CD4-positive, alpha-beta memory T cell (primary cell): ENCODE results near the gene DLGAP3. TPM values are rescaled to one million over a fixed set of nuclear protein-coding genes. Genes with fewer than 3 reads are reported as not detected.

Experiments
- CTCF ChIA-PET: fragments of 350-600 bp; sonication (Branson Sonifier 250); formaldehyde crosslinking; loops from one replicate; lab custom pipeline; 2021; ENCODE audit warnings: inconsistent platforms; ENCODE audit not compliant: partially characterized antibody; lab: Charles Lee
- POLR2A ChIA-PET: fragments of 350-600 bp; sonication (Branson Sonifier 250); formaldehyde crosslinking; loops from one replicate; lab custom pipeline; 2021; ENCODE audit not compliant: partially characterized antibody; lab: Charles Lee
- DNase-seq, 5 donors: peaks; one replicate each; pipeline versions ENCODE4 v3.0.0 to v3.0.0-alpha.2; 2020 to 2022; ENCODE audit warnings: mixed read lengths in 1 of 5
- H3K27ac ChIP-seq: one replicate; pipeline ENCODE4 v1.7.0; 2013; ENCODE audit warnings: low read depth, low read length
- H3K27me3 ChIP-seq: 2 replicates; pipeline ENCODE4 v1.7.0; 2013; ENCODE audit warnings: mild to moderate bottlenecking, low read length, moderate library complexity; ENCODE audit not compliant: insufficient read depth
- H3K36me3 ChIP-seq: 2 replicates; pipeline ENCODE4 v1.7.0; 2013; ENCODE audit warnings: mild to moderate bottlenecking, low read length, moderate library complexity; ENCODE audit not compliant: insufficient read depth
- H3K4me1 ChIP-seq: 2 replicates; pipeline ENCODE4 v1.7.0; 2013; ENCODE audit warnings: mild to moderate bottlenecking, low read length, moderate library complexity; ENCODE audit not compliant: insufficient read depth
- H3K4me3 ChIP-seq, 2 donors: one replicate each; pipeline ENCODE4 v1.7.0; 2013; ENCODE audit warnings: low read length in 2 of 2, mild to moderate bottlenecking in 1 of 2
- H3K9me3 ChIP-seq, 2 donors: one replicate each; pipeline ENCODE4 v1.7.0; 2013; ENCODE audit warnings: low read length in 2 of 2, control low read depth in 1 of 2; ENCODE audit not compliant: control insufficient read depth in 1 of 2
- H3K27ac Mint-ChIP-seq, 7 donors: one replicate each; pipeline ENCODE4 v1.8.0; 2020 to 2021; ENCODE audit warnings: mixed read lengths in 7 of 7, mild to moderate bottlenecking in 6 of 7, inconsistent platforms in 3 of 7, moderate library complexity in 3 of 7
- H3K27me3 Mint-ChIP-seq, 2 donors: one replicate each; pipeline ENCODE4 v1.8.0; 2020 to 2021; ENCODE audit warnings: mixed read lengths in 2 of 2
- H3K36me3 Mint-ChIP-seq, 2 donors: one replicate each; pipeline ENCODE4 v1.8.0; 2020 to 2021; ENCODE audit warnings: mixed read lengths in 2 of 2, inconsistent platforms in 1 of 2, mild to moderate bottlenecking in 1 of 2
- H3K4me1 Mint-ChIP-seq, 4 donors: one replicate each; pipeline ENCODE4 v1.8.0; 2020 to 2021; ENCODE audit warnings: mixed read lengths in 4 of 4, mild to moderate bottlenecking in 1 of 4
- H3K4me3 Mint-ChIP-seq, 8 donors: one replicate each; pipeline ENCODE4 v1.8.0; 2020 to 2021; ENCODE audit warnings: mixed read lengths in 8 of 8, mild to moderate bottlenecking in 7 of 8, moderate library complexity in 6 of 8, inconsistent platforms in 3 of 8
- H3K9me3 Mint-ChIP-seq, 8 donors: one replicate each; pipeline ENCODE4 v1.8.0; 2020 to 2021; ENCODE audit warnings: mixed read lengths in 8 of 8, mild to moderate bottlenecking in 5 of 8, inconsistent platforms in 3 of 8, moderate library complexity in 1 of 8
- intact Hi-C: fragments of 100-400 bp; cut with micrococcal nuclease; formaldehyde crosslinking; loops from one replicate; pipeline ENCODE4 v1.15.1; 2023
- polyA plus RNA-seq, 2 donors: library from polyadenylated mRNA; unstranded; fragments of 300-500 nt; fragmentation: Illumina TruSeq; gene quantifications; one replicate each; pipeline ENCODE4 v1.2.3, GENCODE V29; 2021
- total RNA-seq, 2 experiments: library from RNA; stranded (reverse); gene quantifications; one replicate each; pipeline ENCODE4 v1.2.3, GENCODE V29; 2021

DLGAP3 gene
- total and polyA plus RNA-seq, 4 experiments from 2014 or later, result 0.08 to 1.5 (median 0.82) TPM

DNA sequence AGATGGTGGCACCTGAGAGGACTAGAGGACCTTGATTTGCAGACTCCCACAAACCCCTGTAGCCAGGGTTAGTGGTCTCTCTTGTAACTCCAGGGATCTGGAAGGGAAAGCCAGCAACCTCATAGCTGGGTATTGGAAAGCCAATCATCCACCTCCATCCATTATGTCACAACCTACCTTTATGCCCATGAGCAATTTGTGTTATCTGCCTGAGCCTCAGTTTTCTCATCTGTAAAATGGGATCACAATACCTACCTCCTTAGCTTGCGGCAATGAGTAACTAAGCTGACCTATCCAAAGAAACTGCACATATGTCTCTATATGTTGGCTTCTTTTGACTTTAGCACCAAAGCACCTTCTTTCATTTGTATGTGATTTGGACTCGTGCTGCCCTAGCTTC lies 14.5 kb downstream of the DLGAP3 start:
- Histone ChIP-seq H3K9me3 (no peaks in the 10 kb centered on the region), H3K4me3 (no peak overlapping the region), H3K27ac (no peak overlapping the region), H3K4me1 (peaks cover 7% of the 10 kb centered on the region), H3K36me3 (no peaks in the 10 kb centered on the region), H3K27me3 (peaks cover under 1% of the 10 kb centered on the region)
- H3K9me3 Mint-ChIP-seq, result no peaks in the 10 kb centered on the region
- no peaks in the 10 kb centered on the region for H3K36me3 Mint-ChIP-seq
- H3K4me3 Mint-ChIP-seq, result no peak overlapping the region
- peaks cover 9 to 18% of the 10 kb centered on the region in 2 donors for H3K27me3 Mint-ChIP-seq
- H3K27ac Mint-ChIP-seq, result no peak overlapping the region
- ChIA-PET CTCF (no interaction called here), POLR2A (no interaction called here)
- H3K4me1 Mint-ChIP-seq, result peaks cover 0 to 7% (median under 1%) of the 10 kb centered on the region in 4 donors
- no peak for DNase-seq
- intact Hi-C loops, result no loop called here

DNA sequence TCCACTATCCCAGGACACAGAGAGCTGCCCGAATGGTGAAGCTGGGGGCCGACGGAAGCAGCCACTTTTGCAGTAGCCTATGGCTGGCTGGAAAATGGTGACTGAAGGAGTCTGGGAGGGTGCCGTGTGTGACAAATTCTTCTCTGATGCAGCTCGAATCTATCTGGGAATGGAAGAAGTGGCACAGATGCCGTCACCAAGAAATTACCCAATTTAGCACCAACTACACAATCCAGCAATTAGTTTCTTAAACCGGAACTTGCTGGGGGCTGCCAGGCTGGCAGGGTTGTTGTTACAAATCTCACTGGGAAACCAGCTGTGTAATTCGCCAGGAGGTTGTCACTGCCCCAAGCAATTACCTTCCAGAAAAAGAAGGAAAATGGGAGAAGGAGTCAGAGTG lies 18.0 kb downstream of the DLGAP3 start:
- H3K36me3 Mint-ChIP-seq, result no peaks in the 10 kb centered on the region
- POLR2A ChIA-PET, result no interaction called here

DNA sequence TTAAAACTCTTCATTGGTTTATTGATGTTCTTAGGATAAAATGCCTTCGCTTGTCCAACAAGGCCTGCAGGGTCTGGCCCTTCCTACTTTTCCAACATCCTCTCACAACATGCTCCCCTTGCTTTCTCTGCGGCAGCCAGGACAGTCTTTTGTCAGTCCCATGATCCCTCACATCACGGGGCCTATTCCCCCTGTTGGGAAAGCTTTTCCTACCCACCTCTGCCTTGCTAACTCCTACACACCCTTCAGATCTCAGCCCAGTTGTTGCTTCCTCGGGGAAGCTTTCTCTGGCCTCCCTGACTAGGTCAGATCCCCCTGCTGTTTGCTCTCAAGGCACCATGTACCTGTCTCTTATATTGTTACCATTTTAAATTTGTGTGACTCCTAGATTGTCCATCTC lies 19.0 kb downstream of the DLGAP3 start:
- no peaks in the 10 kb centered on the region for H3K27me3 ChIP-seq
- H3K4me3 ChIP-seq, result no peak overlapping the region
- POLR2A ChIA-PET, result no interaction called here
- Mint-ChIP-seq H3K4me3 (no peak overlapping the region), H3K36me3 (no peaks in the 10 kb centered on the region), H3K27ac (peak overlapping the region in 1 of 7 donors; percentile 44), H3K9me3 (peaks cover 0 to 2% (median 0%) of the 10 kb centered on the region in 8 donors), H3K27me3 (peaks cover 5 to 19% of the 10 kb centered on the region in 2 donors), H3K4me1 (no peaks in the 10 kb centered on the region)
- no peaks in the 10 kb centered on the region for H3K36me3 ChIP-seq
- no peaks in the 10 kb centered on the region for H3K9me3 ChIP-seq
- intact Hi-C loops, result no loop called here
- H3K4me1 ChIP-seq, result no peaks in the 10 kb centered on the region
- CTCF ChIA-PET, result no interaction called here
- DNase-seq, result no peak
- no peak overlapping the region for H3K27ac ChIP-seq

More for the DNA sequence above, 18.0 kb downstream of the DLGAP3 start:
- no peaks in the 10 kb centered on the region for H3K36me3 ChIP-seq
- CTCF ChIA-PET, result no interaction called here
- no peaks in the 10 kb centered on the region for H3K27me3 ChIP-seq
- H3K4me3 ChIP-seq, result no peak overlapping the region
- no peaks in the 10 kb centered on the region for H3K4me1 ChIP-seq
- peaks cover 4 to 22% of the 10 kb centered on the region in 2 donors for H3K27me3 Mint-ChIP-seq
- H3K27ac Mint-ChIP-seq, result no peak overlapping the region
- H3K27ac ChIP-seq, result no peak overlapping the region
- H3K9me3 ChIP-seq, result no peaks in the 10 kb centered on the region
- no peaks in the 10 kb centered on the region for H3K4me1 Mint-ChIP-seq
- no peak overlapping the region for H3K4me3 Mint-ChIP-seq
- intact Hi-C loops, result no loop called here
- no peak for DNase-seq
- peaks cover 0 to 2% (median 0%) of the 10 kb centered on the region in 8 donors for H3K9me3 Mint-ChIP-seq

DNA sequence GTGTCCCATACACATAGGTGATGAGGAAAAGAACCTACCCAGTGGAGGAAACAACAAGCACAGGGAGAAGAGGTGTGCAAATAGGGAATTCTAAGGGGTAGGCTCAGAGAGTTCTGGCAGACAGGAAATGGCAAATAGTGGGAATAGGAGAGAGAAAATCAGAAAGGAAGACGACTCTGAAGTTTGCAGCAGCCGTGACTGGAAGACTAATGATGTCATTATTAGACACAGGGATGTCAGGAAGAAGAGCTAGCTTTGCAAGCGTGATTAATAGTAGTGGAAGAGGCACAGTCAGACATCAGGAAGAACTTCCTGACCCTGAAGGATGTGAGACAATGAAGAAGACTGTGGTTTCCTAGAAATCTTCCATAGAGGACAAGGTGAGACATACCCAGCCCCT lies 21.1 kb downstream of the DLGAP3 start:
- ChIA-PET POLR2A (no interaction called here), CTCF (no interaction called here)
- Mint-ChIP-seq H3K27ac (no peak overlapping the region), H3K36me3 (no peaks in the 10 kb centered on the region), H3K27me3 (peaks cover 5 to 15% of the 10 kb centered on the region in 2 donors), H3K4me3 (no peak overlapping the region), H3K4me1 (no peaks in the 10 kb centered on the region), H3K9me3 (peaks cover 0 to 2% (median 0%) of the 10 kb centered on the region in 8 donors)
- no peak for DNase-seq
- Histone ChIP-seq H3K27ac (no peak overlapping the region), H3K36me3 (no peaks in the 10 kb centered on the region), H3K4me3 (no peak overlapping the region), H3K9me3 (no peaks in the 10 kb centered on the region), H3K4me1 (no peaks in the 10 kb centered on the region), H3K27me3 (no peaks in the 10 kb centered on the region)
- intact Hi-C loops, result no loop called here

DNA sequence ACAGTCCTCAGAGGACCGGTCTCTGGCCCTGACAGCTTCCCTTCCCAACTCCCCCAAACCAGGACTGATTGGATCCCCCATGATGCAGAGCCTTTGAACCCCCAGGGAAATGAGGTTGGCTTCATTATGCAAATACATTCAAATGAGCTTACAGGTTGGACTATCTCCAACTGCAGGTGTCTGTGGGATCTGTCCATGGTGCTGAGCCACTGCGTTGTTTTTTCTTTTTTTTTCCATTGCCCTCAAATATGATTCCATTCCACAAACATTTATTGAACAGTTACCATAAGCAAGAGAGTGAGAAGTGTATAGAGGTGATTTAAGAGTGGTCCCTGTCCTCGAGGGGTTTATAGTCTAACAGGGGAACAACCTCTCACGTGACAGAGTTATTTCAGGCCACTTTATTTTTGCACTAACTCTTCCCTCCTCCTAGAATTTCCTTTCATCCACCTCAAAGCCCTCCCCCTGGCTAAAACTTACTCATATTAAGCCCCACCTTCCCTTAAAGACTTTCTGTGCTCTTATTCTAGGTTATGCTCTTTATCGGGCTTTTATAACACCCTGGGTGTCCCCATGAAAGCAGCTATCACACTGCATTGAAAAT lies 21.9 kb downstream of the DLGAP3 start:
- no peaks in the 10 kb centered on the region for H3K9me3 ChIP-seq
- Mint-ChIP-seq H3K4me1 (no peaks in the 10 kb centered on the region), H3K9me3 (peaks cover 0 to 2% (median 0%) of the 10 kb centered on the region in 8 donors), H3K27me3 (peaks cover 5 to 12% of the 10 kb centered on the region in 2 donors), H3K4me3 (no peak overlapping the region), H3K36me3 (no peaks in the 10 kb centered on the region), H3K27ac (no peak overlapping the region)
- H3K4me3 ChIP-seq, result no peak overlapping the region
- intact Hi-C loops, result no loop called here
- H3K27me3 ChIP-seq, result no peaks in the 10 kb centered on the region
- ChIA-PET POLR2A (no interaction called here), CTCF (no interaction called here)
- H3K36me3 ChIP-seq, result no peaks in the 10 kb centered on the region
- no peak for DNase-seq
- H3K4me1 ChIP-seq, result no peaks in the 10 kb centered on the region
- no peak overlapping the region for H3K27ac ChIP-seq

DNA sequence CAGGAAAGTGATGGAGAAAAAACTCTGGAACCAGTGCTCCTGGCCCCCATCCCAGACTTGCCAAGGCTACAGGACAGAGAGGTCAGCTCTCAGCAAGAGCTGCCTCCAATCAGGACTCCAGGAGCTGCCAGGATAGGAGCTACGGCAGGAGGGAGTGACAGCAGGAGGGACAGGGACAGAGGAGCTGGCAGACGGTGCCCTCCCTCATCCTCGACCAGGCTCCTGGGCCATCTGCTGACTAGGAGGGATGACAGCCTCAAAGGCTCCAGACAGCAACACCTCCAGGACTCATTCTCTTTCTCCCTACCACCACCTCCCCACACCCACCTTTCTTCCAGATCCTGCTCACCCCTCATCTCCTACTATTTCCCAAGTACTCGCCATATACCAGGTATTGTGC lies 22.7 kb downstream of the DLGAP3 start:
- Mint-ChIP-seq H3K27ac (no peak overlapping the region), H3K4me3 (no peak overlapping the region), H3K36me3 (no peaks in the 10 kb centered on the region), H3K27me3 (peaks cover 9 to 16% of the 10 kb centered on the region in 2 donors), H3K9me3 (peaks cover 0 to 2% (median 0%) of the 10 kb centered on the region in 8 donors), H3K4me1 (no peaks in the 10 kb centered on the region)
- no peak overlapping the region for H3K27ac ChIP-seq
- no peaks in the 10 kb centered on the region for H3K9me3 ChIP-seq
- intact Hi-C loops, result no loop called here
- no peak for DNase-seq
- ChIA-PET CTCF (no interaction called here), POLR2A (no interaction called here)
- H3K36me3 ChIP-seq, result no peaks in the 10 kb centered on the region
- no peaks in the 10 kb centered on the region for H3K4me1 ChIP-seq
- no peak overlapping the region for H3K4me3 ChIP-seq
- no peaks in the 10 kb centered on the region for H3K27me3 ChIP-seq

DNA sequence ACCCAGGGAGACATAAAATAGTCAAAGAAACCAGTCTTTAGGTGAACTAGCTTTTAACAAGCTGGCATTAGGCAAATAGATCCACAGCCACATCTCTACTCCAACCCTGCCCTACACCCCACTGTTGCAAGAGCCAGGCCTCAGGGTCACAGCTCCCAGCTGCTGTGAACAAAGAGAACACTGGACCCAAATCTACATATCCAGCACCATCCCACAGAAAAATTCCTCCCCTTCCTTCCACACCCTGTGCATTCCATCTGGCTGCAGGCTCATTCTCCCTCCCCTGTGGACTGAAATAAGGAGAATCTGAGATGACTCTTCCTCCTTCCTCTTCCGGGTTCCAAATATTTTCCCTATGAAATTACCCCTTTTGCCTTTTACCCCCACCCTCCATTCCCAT lies 23.2 kb downstream of the DLGAP3 start:
- Histone ChIP-seq H3K27ac (no peak overlapping the region), H3K36me3 (no peaks in the 10 kb centered on the region), H3K4me3 (no peak overlapping the region), H3K27me3 (no peaks in the 10 kb centered on the region), H3K4me1 (no peaks in the 10 kb centered on the region), H3K9me3 (no peaks in the 10 kb centered on the region)
- no peaks in the 10 kb centered on the region for H3K36me3 Mint-ChIP-seq
- peaks cover 0 to 2% (median 0%) of the 10 kb centered on the region in 8 donors for H3K9me3 Mint-ChIP-seq
- CTCF ChIA-PET, result no interaction called here
- POLR2A ChIA-PET, result no interaction called here
- H3K4me3 Mint-ChIP-seq, result no peak overlapping the region
- DNase-seq, result no peak
- peaks cover 10 to 20% of the 10 kb centered on the region in 2 donors for H3K27me3 Mint-ChIP-seq
- intact Hi-C loops, result no loop called here
- H3K27ac Mint-ChIP-seq, result no peak overlapping the region
- H3K4me1 Mint-ChIP-seq, result no peaks in the 10 kb centered on the region
